Body of pancreas (tissue), 4 donors: Measurements from ENCODE around the gene KIF6. TPM values are rescaled to one million over a fixed set of nuclear protein-coding genes. Genes with fewer than 3 reads are reported as not detected.
"Not testable (repeated sequence)": the region's sequence is repeated elsewhere in the genome, so short reads cannot be mapped to it uniquely, and the experiment has no call there.

ENCODE experiments used
- ATAC-seq: fragments of 150-250 bp; one replicate; pipeline ENCODE4 v1.9.1; 2016
- DNase-seq, 4 donors: peaks; one replicate each; pipeline ENCODE4 v3.0.0-alpha.2; 2019
- H3K27ac ChIP-seq, 4 donors: fragments of 200-600 bp; sonication (generic); 1 replicate in 3 of 4; 2 replicates in 1 of 4; pipeline versions ENCODE4 v1.5.1 to v1.6.1; 2016 to 2019; ENCODE audit warnings: mild to moderate bottlenecking in 1 of 4, mixed read lengths in 1 of 4, moderate library complexity in 1 of 4
- H3K27me3 ChIP-seq, 2 donors: fragments of 200-600 bp; sonication (generic); one replicate each; pipeline ENCODE4 v1.6.0; 2016; ENCODE audit warnings: mild to moderate bottlenecking in 1 of 2
- H3K36me3 ChIP-seq, 2 donors: fragments of 200-600 bp; sonication (generic); replicated peaks in 1 of 2; 2 replicates each; pipeline ENCODE4 v1.5.1; 2016; ENCODE audit warnings: low read depth in 2 of 2; ENCODE audit not compliant: insufficient read depth in 1 of 2
- H3K4me1 ChIP-seq: fragments of 200-600 bp; sonication (generic); one replicate; pipeline ENCODE4 v1.6.0; 2016
- H3K4me3 ChIP-seq, 2 donors: fragments of 200-600 bp; sonication (generic); 1 replicate in 1 of 2; 2 replicates in 1 of 2; pipeline ENCODE4 v1.5.1; 2016 to 2019
- H3K9me3 ChIP-seq, 3 donors: fragments of 200-600 bp; sonication (generic); 1 replicate in 2 of 3; 2 replicates in 1 of 3; pipeline ENCODE4 v1.5.1; 2016
- POLR2A ChIP-seq, 3 donors: fragments of 450-650 bp; IDR thresholded peaks; one replicate each; pipeline ENCODE4 v1.6.1; 2016; ENCODE audit warnings: antibody characterized with exemption in 3 of 3, mild to moderate bottlenecking in 2 of 3
- WGBS, 2 donors: methylation state at CpG; one replicate each; pipeline ENCODE4 v1.1.5; 2017; 5-methylcytosine and 5-hydroxymethylcytosine counted together
- intact Hi-C: fragments of 100-400 bp; cut with DNase I; formaldehyde crosslinking; loops from one replicate; pipeline ENCODE4 v1.15.1; 2023
- total RNA-seq, 2 donors: library from RNA; depleted of rRNA; stranded (reverse); fragments of >200 nt; gene quantifications; one replicate each; pipeline ENCODE4 v1.1.0, GENCODE V29; 2016
- TF ChIP-seq, protein P1 (sequence below), 7 experiments: fragments of 450-650 bp in 4 of 7; fragments of 200-600 bp in 3 of 7; sonication (generic) in 3 of 7; IDR thresholded peaks; one replicate each; pipeline ENCODE4 v1.5.1; 2016 to 2019; ENCODE audit warnings: antibody characterized with exemption in 7 of 7

Gene KIF6
- total RNA-seq, 2 donors from 2014 or later, result not detected

- TF ChIP-seq, protein P1, sequence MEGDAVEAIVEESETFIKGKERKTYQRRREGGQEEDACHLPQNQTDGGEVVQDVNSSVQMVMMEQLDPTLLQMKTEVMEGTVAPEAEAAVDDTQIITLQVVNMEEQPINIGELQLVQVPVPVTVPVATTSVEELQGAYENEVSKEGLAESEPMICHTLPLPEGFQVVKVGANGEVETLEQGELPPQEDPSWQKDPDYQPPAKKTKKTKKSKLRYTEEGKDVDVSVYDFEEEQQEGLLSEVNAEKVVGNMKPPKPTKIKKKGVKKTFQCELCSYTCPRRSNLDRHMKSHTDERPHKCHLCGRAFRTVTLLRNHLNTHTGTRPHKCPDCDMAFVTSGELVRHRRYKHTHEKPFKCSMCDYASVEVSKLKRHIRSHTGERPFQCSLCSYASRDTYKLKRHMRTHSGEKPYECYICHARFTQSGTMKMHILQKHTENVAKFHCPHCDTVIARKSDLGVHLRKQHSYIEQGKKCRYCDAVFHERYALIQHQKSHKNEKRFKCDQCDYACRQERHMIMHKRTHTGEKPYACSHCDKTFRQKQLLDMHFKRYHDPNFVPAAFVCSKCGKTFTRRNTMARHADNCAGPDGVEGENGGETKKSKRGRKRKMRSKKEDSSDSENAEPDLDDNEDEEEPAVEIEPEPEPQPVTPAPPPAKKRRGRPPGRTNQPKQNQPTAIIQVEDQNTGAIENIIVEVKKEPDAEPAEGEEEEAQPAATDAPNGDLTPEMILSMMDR (IDR thresholded peaks at IDR 0.05), result no peak
- peak in 1 of 3 donors; percentile 35 for TF ChIP-seq POLR2A (IDR thresholded peaks at IDR 0.05)
- 56 to 58% methylated on average over 3 of the region's 3 CpGs for WGBS, 2 donors
- Histone ChIP-seq H3K4me1 (no peaks in the 10 kb centered on the region), H3K4me3 (no peak overlapping the region), H3K27me3 (no peaks in the 10 kb centered on the region), H3K36me3 (no peaks in the 10 kb centered on the region), H3K27ac (peak overlapping the region in 3 of 4 donors; percentile 49 to 65 (median 55)), H3K9me3 (no peaks in the 10 kb centered on the region)
- intact Hi-C loops, result no loop called here
- ATAC-seq (peak; percentile 87), DNase-seq (peak in 3 of 4 donors; percentile 13 to 46 (median 36))
Observed at GRCh38 chr6:39684790-39685488, 40.3 kb downstream of the KIF6 start.

- Histone ChIP-seq H3K4me3 (no peak overlapping the region), H3K9me3 (no peaks in the 10 kb centered on the region), H3K36me3 (no peaks in the 10 kb centered on the region), H3K4me1 (no peaks in the 10 kb centered on the region), H3K27me3 (no peaks in the 10 kb centered on the region), H3K27ac (no peak overlapping the region)
- ATAC-seq (no peak), DNase-seq (no peak)
- intact Hi-C loops, result no loop called here
- 41 to 54% methylated on average over 4 of the region's 4 CpGs for WGBS, 2 donors
- TF ChIP-seq, protein P1 (IDR thresholded peaks at IDR 0.05), result no peak
- TF ChIP-seq POLR2A (IDR thresholded peaks at IDR 0.05), result no peak
Observed at GRCh38 chr6:39681674-39682121, 43.5 kb downstream of the KIF6 start.

DNA sequence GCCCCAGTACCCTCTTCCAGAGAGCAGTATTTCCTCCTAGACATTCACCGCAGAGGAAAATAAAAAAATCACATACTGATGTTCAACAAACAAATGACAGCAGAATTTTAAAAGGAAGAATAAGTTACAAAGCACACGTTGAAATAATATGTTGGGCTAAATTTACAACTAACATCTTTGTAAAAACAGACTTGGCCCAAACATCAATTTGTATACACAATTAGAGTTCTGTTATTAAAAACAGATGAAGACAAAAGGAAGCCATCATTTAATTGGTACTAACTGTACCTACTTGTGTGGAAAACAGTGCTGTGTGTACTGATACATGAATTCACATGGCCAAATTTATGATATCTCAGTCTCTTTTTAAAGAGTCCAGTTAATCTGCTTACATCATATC lies 46.3 kb downstream of the KIF6 start:
- DNase-seq, result no peak
- whole genome bisulfite sequencing, 2 donors, result 81 to 88% methylated on average over 2 of the region's 2 CpGs
- intact Hi-C loops, result no loop called here
- Histone ChIP-seq H3K27me3 (no peaks in the 10 kb centered on the region), H3K36me3 (no peaks in the 10 kb centered on the region), H3K9me3 (no peaks in the 10 kb centered on the region), H3K27ac (no peak overlapping the region), H3K4me3 (no peak overlapping the region), H3K4me1 (no peaks in the 10 kb centered on the region)
- ATAC-seq, result no peak
- TF ChIP-seq, protein P1 (IDR thresholded peaks at IDR 0.05), result no peak
- no peak for TF ChIP-seq POLR2A (IDR thresholded peaks at IDR 0.05)

DNA sequence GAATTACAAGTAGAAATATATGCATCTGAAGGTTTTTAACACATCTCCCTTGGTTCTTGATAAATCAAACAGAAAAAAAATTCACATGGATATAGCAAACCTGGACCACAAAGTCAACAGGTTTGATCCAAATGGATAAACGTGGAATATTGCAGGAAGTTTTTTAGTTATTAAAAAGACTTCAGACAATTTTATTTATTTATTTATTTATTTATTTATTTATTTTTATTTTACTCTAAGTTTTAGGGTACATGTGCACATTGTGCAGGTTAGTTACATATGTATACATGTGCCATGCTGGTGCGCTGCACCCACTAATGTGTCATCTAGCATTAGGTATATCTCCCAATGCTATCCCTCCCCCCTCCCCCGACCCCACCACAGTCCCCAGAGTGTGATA lies 47.9 kb downstream of the KIF6 start:
- DNase-seq, H3K36me3 ChIP-seq, H3K4me3 ChIP-seq, H3K9me3 ChIP-seq, H3K27ac ChIP-seq, H3K4me1 ChIP-seq, H3K27me3 ChIP-seq, intact Hi-C loops, ATAC-seq: not testable (repeated sequence)
- 80 to 83% methylated on average over 2 of the region's 3 CpGs for WGBS, 2 donors

DNA sequence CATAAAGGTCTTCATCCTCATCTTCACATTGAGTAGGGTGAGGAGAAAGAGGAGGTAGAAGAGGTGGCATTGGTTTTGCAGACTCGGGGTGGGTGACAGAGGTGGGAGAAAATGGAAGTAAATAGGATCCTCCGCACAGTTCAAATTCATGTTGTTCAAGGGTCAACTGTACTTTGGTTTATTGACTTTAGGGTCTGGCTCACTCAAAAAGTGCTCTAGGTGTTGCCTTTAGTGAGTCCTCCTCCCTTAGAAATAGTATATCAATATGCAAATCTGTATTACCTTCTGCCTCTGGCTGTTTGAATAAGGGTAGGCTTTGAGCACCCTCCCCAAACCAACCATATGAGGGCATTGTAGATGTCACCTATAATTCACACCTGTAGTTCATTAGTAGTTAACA lies 54.7 kb downstream of the KIF6 start:
- Histone ChIP-seq H3K4me1 (no peaks in the 10 kb centered on the region), H3K27ac (no peak overlapping the region), H3K27me3 (no peaks in the 10 kb centered on the region), H3K4me3 (no peak overlapping the region), H3K9me3 (no peaks in the 10 kb centered on the region), H3K36me3 (no peaks in the 10 kb centered on the region)
- 97% methylated on average over 2 of the region's 2 CpGs for WGBS, 2 donors
- no peak for TF ChIP-seq POLR2A (IDR thresholded peaks at IDR 0.05)
- TF ChIP-seq, protein P1 (IDR thresholded peaks at IDR 0.05), result no peak
- intact Hi-C loops, result no loop called here
- DNase-seq (no peak), ATAC-seq (no peak)
